OCI-LY1 (cell line): Measurements from ENCODE around the gene DYNC1I1.

Experiments
- H2AFZ ChIP-seq: fragments of 200-600 bp; sonication (generic), shearing (Covaris generic); 2 replicates; pipeline ENCODE4 v1.6.0; 2014; ENCODE audit warnings: antibody characterized with exemption, mild to moderate bottlenecking, low read length
- H3F3A ChIP-seq: fragments of 200-600 bp; sonication (generic), shearing (Covaris generic); 2 replicates; pipeline ENCODE4 v1.6.0; 2014; ENCODE audit warnings: mild to moderate bottlenecking, antibody characterized with exemption, low read length, moderate library complexity; ENCODE audit not compliant: insufficient read depth
- H3K27ac ChIP-seq: fragments of 200-600 bp; sonication (generic); 2 replicates; pipeline ENCODE4 v1.5.1; 2014; ENCODE audit warnings: low read length, mixed run types, mild to moderate bottlenecking, low read depth; ENCODE audit not compliant: poor library complexity, severe bottlenecking
- H3K27me3 ChIP-seq: fragments of 200-600 bp; sonication (generic); 2 replicates; pipeline ENCODE4 v1.6.0; 2014; ENCODE audit warnings: antibody characterized with exemption, mild to moderate bottlenecking, low read length, moderate library complexity; ENCODE audit not compliant: insufficient read depth
- H3K36me3 ChIP-seq: fragments of 200-600 bp; sonication (generic); 2 replicates; pipeline ENCODE4 v1.6.1; 2014; ENCODE audit warnings: mild to moderate bottlenecking, antibody characterized with exemption, low read length, moderate library complexity, mixed read lengths; ENCODE audit not compliant: insufficient read depth
- H3K4me1 ChIP-seq: fragments of 200-600 bp; sonication (generic); 2 replicates; pipeline ENCODE4 v1.5.1; 2014; ENCODE audit warnings: mild to moderate bottlenecking, low read length, moderate library complexity; ENCODE audit not compliant: insufficient read depth, severe bottlenecking
- H3K4me2 ChIP-seq: fragments of 200-600 bp; sonication (generic), shearing (Covaris generic); 2 replicates; pipeline ENCODE4 v1.6.1; 2014; ENCODE audit warnings: low read length
- H3K4me3 ChIP-seq: fragments of 200-600 bp; sonication (generic); 2 replicates; pipeline ENCODE4 v1.5.1; 2014; ENCODE audit warnings: low read length, low read depth, mild to moderate bottlenecking, mixed read lengths; ENCODE audit not compliant: poor library complexity, severe bottlenecking
- H3K79me2 ChIP-seq: fragments of 200-600 bp; shearing (Covaris generic); 2 replicates; pipeline ENCODE4 v1.6.1; 2016; ENCODE audit warnings: mixed run types, low read length, mixed read lengths; ENCODE audit not compliant: insufficient read depth
- H3K9ac ChIP-seq: fragments of 200-600 bp; sonication (generic), shearing (Covaris generic); 2 replicates; pipeline ENCODE4 v1.6.1; 2014; ENCODE audit warnings: mild to moderate bottlenecking, low read length, mixed read lengths
- H3K9me2 ChIP-seq: fragments of 200-600 bp; sonication (generic), shearing (Covaris generic); 2 replicates; pipeline ENCODE4 v1.6.1; 2014; ENCODE audit warnings: low read depth, mild to moderate bottlenecking, low read length, mixed read lengths
- H3K9me3 ChIP-seq: fragments of 200-600 bp; shearing (Covaris generic); 2 replicates; pipeline ENCODE4 v1.6.1; 2014; ENCODE audit warnings: low read length, mixed read lengths
- H4K20me1 ChIP-seq: fragments of 200-600 bp; sonication (generic), shearing (Covaris generic); 2 replicates; pipeline ENCODE4 v1.6.0; 2016; ENCODE audit warnings: mild to moderate bottlenecking, low read length; ENCODE audit not compliant: insufficient read depth
- CTCF ChIP-seq: fragments of 200-600 bp; sonication (generic), shearing (Covaris generic); IDR thresholded peaks from 2 replicates; pipeline ENCODE4 v1.5.1; 2017; ENCODE audit warnings: mild to moderate bottlenecking, antibody characterized with exemption, low read length, moderate library complexity, mixed read lengths
- EZH2 ChIP-seq: fragments of 200-600 bp; sonication (generic), shearing (Covaris generic); IDR thresholded peaks from 2 replicates; pipeline ENCODE4 v1.8.0; 2017; ENCODE audit warnings: borderline replicate concordance, mixed run types, mild to moderate bottlenecking, antibody characterized with exemption, low read length, moderate library complexity, mixed read lengths

The DYNC1I1 gene

GRCh38 chr7:96135241-96135640 lies 362.9 kb downstream of the DYNC1I1 start:
- no peaks in the 10 kb centered on the region for H3K9me2 ChIP-seq
- H3K4me3 ChIP-seq: no peak overlapping the region
- no peak for TF ChIP-seq EZH2
- TF ChIP-seq CTCF: no peak
- H4K20me1 ChIP-seq: no peaks in the 10 kb centered on the region
- no peak overlapping the region for H3K9ac ChIP-seq
- no peaks in the 10 kb centered on the region for H3K9me3 ChIP-seq
- no peaks in the 10 kb centered on the region for H3F3A ChIP-seq
- H3K4me1 ChIP-seq: no peaks in the 10 kb centered on the region
- H3K36me3 ChIP-seq: no peaks in the 10 kb centered on the region
- no peaks in the 10 kb centered on the region for H3K27me3 ChIP-seq
- H3K79me2 ChIP-seq: no peaks in the 10 kb centered on the region
- H3K4me2 ChIP-seq: no peak overlapping the region
- H2AFZ ChIP-seq: no peak overlapping the region
- H3K27ac ChIP-seq: no peak overlapping the region

GRCh38 chr7:96136600-96137239 lies 364.4 kb downstream of the DYNC1I1 start:
- no peaks in the 10 kb centered on the region for H3K9me2 ChIP-seq
- H3K9me3 ChIP-seq: no peaks in the 10 kb centered on the region
- H3K4me2 ChIP-seq: no peak overlapping the region
- no peak overlapping the region for H3K9ac ChIP-seq
- no peak overlapping the region for H2AFZ ChIP-seq
- H3K27ac ChIP-seq: no peak overlapping the region
- H4K20me1 ChIP-seq: no peaks in the 10 kb centered on the region
- H3F3A ChIP-seq: no peaks in the 10 kb centered on the region
- TF ChIP-seq CTCF: no peak
- TF ChIP-seq EZH2: no peak
- H3K4me1 ChIP-seq: no peaks in the 10 kb centered on the region
- H3K27me3 ChIP-seq: no peaks in the 10 kb centered on the region
- H3K36me3 ChIP-seq: no peaks in the 10 kb centered on the region; the same call in 1 of the 2 replicates
- H3K79me2 ChIP-seq: no peaks in the 10 kb centered on the region
- no peak overlapping the region for H3K4me3 ChIP-seq

GRCh38 chr7:96143495-96144259 lies 371.3 kb downstream of the DYNC1I1 start:
- H3K9ac ChIP-seq: no peak overlapping the region

More at GRCh38 chr7:96143495-96144259, 371.3 kb downstream of the DYNC1I1 start:
- no peak overlapping the region for H2AFZ ChIP-seq
- H3K9me3 ChIP-seq: no peaks in the 10 kb centered on the region
- H3K9me2 ChIP-seq: no peaks in the 10 kb centered on the region; the same call in 1 of the 2 replicates
- H3F3A ChIP-seq: no peaks in the 10 kb centered on the region
- H3K36me3 ChIP-seq: peaks cover 8% of the 10 kb centered on the region; the same call in 1 of the 2 replicates
- H3K4me2 ChIP-seq: no peak overlapping the region
- no peaks in the 10 kb centered on the region for H3K4me1 ChIP-seq
- no peak overlapping the region for H3K27ac ChIP-seq
- no peaks in the 10 kb centered on the region for H3K79me2 ChIP-seq
- H3K4me3 ChIP-seq: no peak overlapping the region
- H4K20me1 ChIP-seq: no peaks in the 10 kb centered on the region
- H3K27me3 ChIP-seq: no peaks in the 10 kb centered on the region
- no peak for TF ChIP-seq EZH2
- no peak for TF ChIP-seq CTCF
